DMS153 treated with DMSO at 0.1 percent for 48 hours (cell line): ENCODE results near the gene CRYM.
A peak's percentile ranks its signal among the peaks of the same experiment; 100 is the strongest.
"Not testable (repeated sequence)": the region's sequence is repeated elsewhere in the genome, so short reads cannot be mapped to it uniquely, and the experiment has no call there.

Source experiments
- DNase-seq: peaks from one replicate; lab custom pipeline; 2025; ENCODE audit not compliant: unreplicated experiment; lab: John Stamatoyannopoulos, UW

The CRYM gene

GRCh38 chr16:21281698-21282389 lies 3.8 kb upstream of the CRYM start:
- DNase-seq, result no peak

GRCh38 chr16:21279501-21279900 lies 1.4 kb upstream of the CRYM start:
- no peak for DNase-seq

DNA sequence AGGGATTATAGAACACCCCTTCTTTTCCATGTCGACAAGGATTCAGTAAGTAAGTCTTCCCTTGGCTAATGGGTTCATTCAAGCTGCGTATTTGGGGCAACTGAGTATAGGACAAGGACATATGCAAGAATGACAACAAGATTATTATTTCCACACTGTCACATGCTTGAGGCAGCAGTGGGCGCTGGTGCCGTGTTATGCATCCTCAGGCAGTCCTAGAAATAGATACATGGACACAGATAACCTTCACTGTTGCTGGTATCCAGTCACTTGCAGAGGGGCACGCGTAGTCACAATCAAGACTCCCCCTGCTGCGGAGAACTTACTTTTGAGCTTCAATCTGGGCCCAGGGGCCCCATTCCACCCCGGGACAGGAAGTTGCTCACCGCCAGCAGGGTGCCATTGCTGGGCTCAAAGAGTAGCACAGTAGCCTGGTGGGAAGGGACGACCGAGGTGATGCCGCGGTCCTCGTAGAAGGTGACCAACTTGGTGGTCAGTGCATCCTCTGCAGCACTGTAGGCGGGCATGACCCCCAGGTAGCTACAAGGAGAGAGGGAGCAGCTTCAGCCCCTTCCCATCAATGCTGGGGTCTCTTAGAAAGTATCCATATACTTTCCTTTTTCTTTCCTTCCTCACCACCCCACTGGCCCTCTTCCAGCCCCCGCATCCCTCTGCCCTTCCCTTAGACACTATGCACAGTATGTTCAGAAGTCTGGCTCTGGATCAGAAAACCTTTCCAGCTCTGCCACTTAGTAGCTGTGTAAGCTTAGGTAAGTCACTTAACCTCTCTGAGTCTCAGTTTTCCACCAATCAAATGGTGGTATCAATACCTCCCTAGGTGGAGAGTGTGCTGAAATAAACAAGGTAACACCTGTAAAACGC lies 804 bp downstream of the CRYM start:
- DNase-seq, result no peak

DNA sequence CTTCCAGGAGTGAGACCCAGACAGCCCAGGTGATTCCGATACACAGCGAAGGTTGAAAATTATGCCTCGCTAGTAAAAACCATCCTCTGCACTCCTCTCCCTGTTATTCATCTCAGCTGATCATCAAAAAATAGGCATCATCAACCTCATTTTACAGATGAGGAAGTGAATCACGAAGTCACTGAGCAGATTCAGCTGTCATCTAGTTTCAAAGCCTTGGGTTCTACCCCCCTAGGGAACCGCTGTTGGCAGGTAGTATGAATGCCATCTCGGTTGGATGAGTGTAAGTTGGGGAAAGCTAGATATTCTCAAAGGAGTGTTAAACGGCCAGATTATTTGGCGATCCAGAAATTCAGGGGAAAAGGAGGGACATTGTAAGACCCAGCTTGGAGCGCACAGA lies 2.0 kb downstream of the CRYM start:
- no peak for DNase-seq

- DNase-seq, result no peak
Observed at GRCh38 chr16:21275529-21275928, 2.6 kb downstream of the CRYM start.

DNA sequence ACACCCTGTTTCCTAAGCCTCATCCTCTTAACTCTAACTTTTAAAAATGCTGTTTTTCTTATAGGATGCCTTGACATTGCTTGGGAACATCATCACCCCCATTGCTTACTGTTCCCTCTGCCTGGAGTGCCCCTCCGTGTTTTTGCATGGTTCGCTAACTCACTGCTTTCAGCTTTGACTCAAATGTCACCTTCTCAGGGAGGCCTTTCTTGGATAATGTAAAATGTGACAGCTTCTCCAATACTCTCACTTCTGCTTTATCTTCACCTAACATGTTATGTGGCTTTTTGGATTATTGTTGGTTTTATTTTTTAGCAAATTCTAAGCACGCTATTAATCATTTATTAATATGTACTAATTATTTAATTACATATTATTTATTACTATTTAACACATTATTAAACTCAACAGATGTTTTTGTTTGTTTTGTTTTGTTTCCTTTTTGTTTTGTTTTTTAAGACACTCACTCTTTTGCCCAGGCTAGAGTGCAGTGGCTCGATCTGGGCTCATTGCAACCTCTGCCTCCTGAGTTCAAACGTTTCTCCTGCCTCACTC lies 3.8 kb downstream of the CRYM start:
- DNase-seq, result no peak

DNA sequence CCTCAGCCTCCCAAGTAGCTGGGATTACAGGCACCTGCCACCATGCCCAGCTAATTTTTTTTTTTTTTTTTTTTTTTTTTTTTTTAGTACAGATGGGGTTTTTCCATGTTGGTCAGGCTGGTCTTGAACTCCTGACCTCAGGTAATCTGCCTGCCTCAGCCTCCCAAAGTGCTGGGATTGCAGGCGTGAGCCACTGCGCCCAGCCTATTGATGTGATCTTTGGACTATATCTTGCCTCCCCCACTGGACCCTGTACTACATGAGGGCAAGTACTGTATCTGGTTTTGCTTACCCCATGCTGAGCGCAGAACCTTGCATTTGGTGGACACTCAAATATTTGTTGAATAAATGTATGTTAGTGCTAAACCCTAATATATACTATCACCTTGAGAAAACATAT lies 5.3 kb downstream of the CRYM start:
- not testable (repeated sequence) for DNase-seq

DNA sequence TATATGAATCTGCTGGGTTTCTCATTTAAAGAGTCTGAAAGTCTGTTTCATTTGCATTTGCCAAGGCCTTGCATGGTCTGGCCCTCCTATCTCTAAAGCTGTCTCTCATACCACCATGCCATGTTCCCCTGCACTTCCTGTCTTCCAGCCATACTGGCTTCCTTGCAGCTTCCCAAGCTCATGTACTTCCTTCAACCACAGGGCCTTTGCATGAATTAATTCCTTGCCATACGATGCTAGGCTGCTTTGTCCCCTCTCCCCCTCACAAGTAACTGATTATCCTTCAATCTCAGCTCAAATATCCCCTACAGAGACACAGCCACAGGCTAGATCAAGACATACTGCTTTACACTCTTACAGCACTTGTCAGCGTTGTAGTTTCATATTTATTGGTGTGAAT lies 5.8 kb downstream of the CRYM start:
- no peak for DNase-seq

GRCh38 chr16:21268236-21268635 lies 9.9 kb downstream of the CRYM start:
- DNase-seq, result no peak

GRCh38 chr16:21267298-21267697 lies 10.8 kb downstream of the CRYM start:
- DNase-seq, result no peak

DNA sequence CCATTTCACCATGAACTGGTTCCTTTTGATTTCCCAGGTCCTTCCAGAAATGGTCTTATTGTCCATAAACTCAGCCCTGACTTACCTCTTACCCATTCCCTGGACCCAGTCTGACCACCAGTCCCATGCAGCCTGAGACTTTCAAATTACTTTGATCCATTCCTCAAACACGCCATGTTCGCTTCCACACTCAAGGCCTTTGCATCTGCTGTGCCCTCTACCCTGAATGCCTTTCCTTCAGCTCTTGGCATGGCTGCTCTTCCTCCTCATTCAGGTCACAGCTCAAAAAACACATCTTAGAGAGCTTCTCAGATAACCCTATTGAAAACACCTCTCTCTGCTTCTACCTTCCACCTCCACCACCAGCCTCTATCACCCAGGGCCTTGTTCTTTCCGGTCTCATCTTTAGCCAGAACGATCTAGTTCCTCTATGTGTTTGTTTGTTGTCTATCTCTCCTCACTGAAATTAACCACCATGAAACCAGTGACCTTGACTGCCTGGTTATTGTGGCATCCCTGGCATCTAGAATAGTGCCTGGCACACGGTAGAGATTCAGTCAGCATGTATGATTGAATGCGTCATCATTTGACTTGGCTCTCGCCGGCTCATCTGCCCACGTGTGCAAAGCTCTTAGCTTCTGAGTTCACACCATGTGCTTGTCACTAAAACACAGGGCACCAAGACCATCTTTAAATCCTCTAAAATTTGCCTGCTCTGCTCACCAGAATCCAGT lies 12.8 kb downstream of the CRYM start:
- no peak for DNase-seq

- DNase-seq, result no peak
Observed at GRCh38 chr16:21264571-21265036, 13.5 kb downstream of the CRYM start.

DNA sequence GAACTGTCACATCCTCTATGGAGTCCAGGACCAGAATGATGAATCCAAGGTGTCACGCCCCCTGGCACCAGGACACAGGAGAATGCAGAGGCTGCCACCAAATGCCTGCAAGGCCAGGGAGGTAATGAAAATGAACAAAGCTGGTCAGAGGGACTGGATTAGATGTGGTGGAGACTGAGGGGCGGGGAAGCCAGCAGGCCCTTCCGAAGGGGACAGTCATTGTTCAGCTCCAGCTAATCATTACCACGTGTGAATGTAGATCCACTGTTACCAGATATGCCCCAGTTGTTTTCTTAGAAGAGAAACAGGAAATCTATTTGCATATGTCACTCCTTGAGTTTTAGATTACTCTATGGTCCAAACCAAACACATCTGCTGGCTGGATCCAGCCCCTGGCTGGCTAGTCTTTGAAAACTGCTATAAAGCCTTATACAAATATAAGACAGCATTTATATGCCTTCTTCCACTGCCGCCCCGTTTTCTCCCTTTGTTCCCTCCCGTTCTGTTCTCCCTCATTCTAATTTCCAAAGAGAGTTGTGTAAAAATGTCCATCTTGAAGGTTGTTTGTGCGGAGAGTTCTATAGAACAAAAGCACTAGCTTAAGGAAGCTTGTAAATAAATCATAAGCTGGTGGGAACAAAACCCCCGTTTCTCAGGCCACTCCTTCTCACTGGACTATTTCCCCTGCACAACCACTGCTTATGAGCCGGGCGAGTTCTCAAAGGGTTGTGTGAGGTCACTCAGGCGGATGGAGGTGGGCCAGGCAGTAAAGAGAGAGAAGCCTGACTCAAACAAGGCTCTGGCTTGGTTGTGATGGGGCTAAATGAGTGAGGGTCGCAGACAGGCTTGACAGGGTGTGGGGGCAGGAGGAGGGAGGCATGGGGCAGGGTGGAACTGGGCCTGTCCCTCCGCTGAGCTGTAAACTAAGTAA lies 14.2 kb downstream of the CRYM start:
- peak; percentile 60 for DNase-seq

DNA sequence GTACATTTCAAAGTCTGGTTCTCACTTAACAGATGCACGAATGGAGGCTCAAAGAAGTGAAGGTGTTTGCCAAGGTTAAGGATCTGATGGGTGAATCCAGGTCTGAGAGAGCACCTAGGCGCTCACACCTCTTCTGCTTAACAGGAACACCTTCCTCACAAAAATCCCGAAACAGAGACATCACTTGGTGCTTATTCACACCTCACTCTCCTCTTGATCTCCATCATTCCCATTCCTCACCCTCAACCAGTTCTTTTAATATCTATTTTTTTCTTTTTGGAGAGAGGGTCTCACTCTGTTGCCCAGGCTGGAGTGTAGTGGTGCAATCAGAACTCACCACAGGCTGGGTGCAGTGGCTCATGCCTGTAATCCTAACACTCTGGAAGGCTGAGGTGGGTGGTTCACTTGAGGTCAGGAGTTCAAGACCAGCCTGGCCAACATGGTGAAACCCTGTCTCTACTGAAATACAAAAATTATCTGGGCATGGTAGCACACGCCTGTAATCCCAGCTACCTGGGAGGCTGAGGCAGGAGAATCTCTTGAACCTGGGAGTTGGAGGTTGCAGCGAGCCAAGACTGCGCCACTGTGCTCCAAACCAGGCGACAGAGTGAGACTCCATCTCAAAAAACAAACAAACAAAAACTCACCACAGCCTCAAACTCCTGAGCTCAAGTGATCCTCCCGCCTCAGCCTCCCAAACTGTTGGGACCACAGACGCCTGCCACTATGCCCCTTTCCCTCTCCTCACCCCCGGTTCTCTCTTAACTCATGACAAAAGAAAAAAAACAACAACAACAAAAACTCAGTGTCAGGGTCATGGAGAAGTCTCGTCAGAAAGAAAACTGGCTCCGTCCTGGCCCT lies 15.1 kb downstream of the CRYM start:
- DNase-seq, result no peak

DNA sequence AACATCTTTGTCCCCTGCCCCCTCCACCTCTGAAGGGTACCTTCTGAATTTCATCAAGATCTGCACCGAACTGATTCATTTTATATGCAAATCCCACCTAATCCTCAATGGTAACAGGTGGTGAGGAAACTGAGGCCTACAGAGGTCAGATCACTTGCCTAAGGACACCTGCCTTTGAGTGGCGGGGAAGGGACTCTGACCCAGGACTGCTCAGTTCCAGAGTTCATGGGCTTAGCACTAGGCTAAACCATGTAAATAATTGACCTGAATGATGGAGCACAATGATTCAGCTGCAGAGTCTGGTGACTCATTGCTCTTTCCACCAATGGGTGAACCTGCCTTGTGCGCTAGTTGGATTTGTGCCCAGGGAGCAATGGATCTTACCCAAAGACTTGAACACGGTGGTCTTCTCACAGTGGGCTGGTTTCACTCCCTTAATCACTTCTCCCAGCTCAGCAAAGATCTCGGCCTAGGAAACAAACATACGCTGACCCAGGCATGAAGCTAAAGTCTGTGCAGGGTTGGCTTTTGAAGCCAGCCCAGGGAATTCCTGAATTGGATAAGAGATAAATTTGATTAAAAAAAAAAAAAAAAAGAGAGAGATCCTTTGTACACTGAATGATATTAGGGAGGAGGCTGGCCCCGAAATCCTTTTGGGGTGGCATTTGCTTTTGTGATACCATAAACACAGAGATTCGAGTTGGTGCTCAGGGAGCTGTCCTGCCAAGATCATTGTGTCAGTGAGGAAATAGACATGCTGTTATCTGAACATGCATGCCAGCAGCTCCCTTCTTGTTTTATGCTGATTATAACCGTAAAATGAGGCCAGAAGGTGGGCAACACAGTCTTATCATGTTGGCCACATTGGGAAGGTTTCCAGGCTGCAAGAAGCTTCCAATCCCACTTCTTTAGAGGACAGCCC lies 17.0 kb downstream of the CRYM start:
- DNase-seq, result no peak

GRCh38 chr16:21257284-21257683 lies 20.8 kb downstream of the CRYM start:
- no peak for DNase-seq

- no peak for DNase-seq
Observed at GRCh38 chr16:21256636-21257035, 21.5 kb downstream of the CRYM start.

DNA sequence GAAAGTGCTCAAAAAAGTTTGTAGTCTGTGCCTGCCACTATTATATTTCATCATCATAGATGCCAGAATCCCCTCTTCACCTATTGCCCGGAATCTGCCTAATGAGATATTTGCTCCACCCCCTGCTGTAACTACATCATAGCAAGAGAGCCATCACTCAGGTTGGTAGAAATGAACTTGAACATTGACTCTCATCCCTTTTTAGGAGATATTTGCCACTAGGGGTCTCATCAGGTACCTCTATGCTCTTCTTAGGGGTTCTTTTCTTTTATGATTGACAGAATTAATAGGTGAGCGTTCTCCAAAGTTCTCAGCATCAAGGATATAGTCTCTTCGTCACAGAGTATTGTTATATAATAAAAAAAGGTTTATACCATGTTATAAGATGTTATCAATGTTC lies 24.6 kb downstream of the CRYM start:
- no peak for DNase-seq
